HG02840 (cell line): ENCODE measurements around the gene CCDC171.
"Not testable (repeated sequence)": the region's sequence is repeated elsewhere in the genome, so short reads cannot be mapped to it uniquely, and the experiment has no call there.

ENCODE experiments used
- ATAC-seq: cut with Tn5 transposase; IDR thresholded peaks from one replicate; pipeline ENCODE4 v1.9.1; 2021; ENCODE audit warnings: mild to moderate bottlenecking, moderate library complexity, moderate number of reproducible peaks; ENCODE audit not compliant: unreplicated experiment, low FRiP score

The CCDC171 gene

GRCh38 chr9:15552636-15553527 is at the start of gene CCDC171:
Gene CCDC171 (plus strand): TSS chr9:15553043. CDS start chr9:15564089, 11,046 bp downstream.
- peak; percentile 73 for ATAC-seq

- no peak for ATAC-seq
These were observed 46.9 kb upstream of the CCDC171 start for GRCh38 chr9:15505921-15506320.

- peak; percentile 47 for ATAC-seq
These were observed 42.7 kb upstream of the CCDC171 start for GRCh38 chr9:15509931-15510788.

GRCh38 chr9:15510789-15511575 is 41.9 kb upstream of the CCDC171 start, which contains the start of gene PSIP1:
Gene PSIP1 (minus strand): TSS chr9:15510970. CDS start chr9:15510188, 782 bp downstream.
- peak; percentile 84 for ATAC-seq

GRCh38 chr9:15512204-15512603 is 40.6 kb upstream of the CCDC171 start:
- no peak for ATAC-seq

GRCh38 chr9:15512889-15513288 is 40.0 kb upstream of the CCDC171 start:
- ATAC-seq: no peak

GRCh38 chr9:15513335-15513734 is 39.5 kb upstream of the CCDC171 start:
- no peak for ATAC-seq

GRCh38 chr9:15519831-15520230 is 33.0 kb upstream of the CCDC171 start:
- ATAC-seq: no peak

- ATAC-seq: no peak
These were observed 31.6 kb upstream of the CCDC171 start for GRCh38 chr9:15521254-15521653.

- no peak for ATAC-seq
These were observed 30.6 kb upstream of the CCDC171 start for GRCh38 chr9:15522130-15522755.

- ATAC-seq: no peak
These were observed 27.9 kb upstream of the CCDC171 start for GRCh38 chr9:15524845-15525455.

- no peak for ATAC-seq
These were observed 26.9 kb upstream of the CCDC171 start for GRCh38 chr9:15525958-15526357.

- not testable (repeated sequence) for ATAC-seq
These were observed 25.8 kb upstream of the CCDC171 start for GRCh38 chr9:15527035-15527434.

- peak; percentile 70 for ATAC-seq
These were observed 23.1 kb upstream of the CCDC171 start for GRCh38 chr9:15529566-15530324.

- ATAC-seq: no peak
These were observed 21.5 kb upstream of the CCDC171 start for GRCh38 chr9:15531380-15531779.

- no peak for ATAC-seq
These were observed 11.0 kb upstream of the CCDC171 start for GRCh38 chr9:15541872-15542271.

GRCh38 chr9:15542624-15543023 is 10.2 kb upstream of the CCDC171 start:
- ATAC-seq: no peak

- ATAC-seq: no peak
These were observed 9.6 kb upstream of the CCDC171 start for GRCh38 chr9:15543047-15543813.
